ENCODE measurements around the gene SIDT1.
A peak's percentile ranks its signal among the peaks of the same experiment; 100 is the strongest.

The SIDT1 gene

DNA sequence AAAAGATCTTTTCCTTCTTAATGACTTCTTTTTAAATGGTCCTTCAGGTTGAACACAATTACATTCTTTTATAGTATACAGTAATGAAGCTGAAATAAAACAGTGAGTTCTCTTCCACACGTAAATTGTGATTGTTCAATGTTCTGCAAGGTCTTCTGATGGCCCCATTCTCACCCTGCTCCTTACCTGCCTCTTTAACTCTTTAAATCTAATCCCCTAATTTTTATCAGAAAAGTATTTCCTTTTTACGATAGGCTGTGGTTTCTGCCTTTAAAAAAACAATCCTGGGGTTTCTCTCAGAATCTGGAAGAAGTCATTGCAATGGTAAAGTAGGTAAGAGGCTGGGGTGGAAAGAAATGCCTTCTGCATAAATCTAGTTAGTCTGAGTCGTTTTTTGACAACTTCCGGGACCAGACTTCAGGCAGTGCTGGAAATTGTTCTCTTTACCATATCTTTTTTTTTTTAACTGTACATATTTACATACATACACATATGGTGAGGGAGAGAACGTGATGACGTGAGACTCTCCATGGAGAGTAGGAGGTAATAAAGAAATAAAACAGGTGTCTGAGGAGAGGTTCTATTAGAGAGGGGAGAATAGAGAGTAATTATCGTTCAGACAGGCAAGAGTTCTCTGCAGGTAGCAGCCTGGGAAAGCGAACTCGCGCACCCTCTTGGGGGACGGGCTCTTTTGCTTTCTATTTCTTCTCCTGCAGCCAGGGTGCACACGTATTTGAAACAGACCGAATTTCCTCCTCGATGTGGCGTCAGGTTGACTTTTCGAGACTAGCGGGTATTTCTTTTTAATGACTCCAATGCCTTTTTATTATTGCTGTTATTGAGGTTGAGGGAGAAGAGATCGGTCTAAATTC lies at the start of gene SIDT1:
Gene SIDT1 (plus strand): TSS at position 730 of the 872 bp plus-strand sequence. CDS start 467 bp downstream, outside the sequence.
- peak; percentile 52 for DNase-seq

DNA sequence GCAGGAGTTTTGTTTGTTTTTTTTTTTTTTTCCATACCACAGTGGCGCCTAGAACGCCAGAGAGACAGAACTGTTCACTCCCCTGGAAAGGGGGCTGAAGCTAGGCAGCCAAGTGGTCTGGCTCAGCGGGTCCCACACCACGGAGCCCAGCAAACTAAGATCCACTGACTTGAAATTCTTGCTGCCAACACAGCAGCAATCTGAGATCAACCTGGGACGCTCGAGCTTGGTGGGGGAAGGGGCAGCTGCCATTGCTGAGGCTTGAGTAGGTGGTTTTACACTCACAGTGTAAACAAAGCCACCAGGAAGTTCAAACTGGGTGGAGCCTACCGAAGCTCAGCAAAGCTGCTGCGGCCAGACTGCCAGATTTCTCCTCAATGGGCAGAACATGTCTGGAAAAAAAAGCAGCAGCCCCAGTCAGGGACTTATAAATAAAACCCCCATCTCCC lies 47.2 kb upstream of the SIDT1 start:
- DNase-seq: peak; percentile 85

GRCh38 chr3:113495035-113495434 lies 37.3 kb upstream of the SIDT1 start:
- DNase-seq: peak; percentile 51

GRCh38 chr3:113496924-113497323 lies 35.4 kb upstream of the SIDT1 start:
- DNase-seq: no peak

DNA sequence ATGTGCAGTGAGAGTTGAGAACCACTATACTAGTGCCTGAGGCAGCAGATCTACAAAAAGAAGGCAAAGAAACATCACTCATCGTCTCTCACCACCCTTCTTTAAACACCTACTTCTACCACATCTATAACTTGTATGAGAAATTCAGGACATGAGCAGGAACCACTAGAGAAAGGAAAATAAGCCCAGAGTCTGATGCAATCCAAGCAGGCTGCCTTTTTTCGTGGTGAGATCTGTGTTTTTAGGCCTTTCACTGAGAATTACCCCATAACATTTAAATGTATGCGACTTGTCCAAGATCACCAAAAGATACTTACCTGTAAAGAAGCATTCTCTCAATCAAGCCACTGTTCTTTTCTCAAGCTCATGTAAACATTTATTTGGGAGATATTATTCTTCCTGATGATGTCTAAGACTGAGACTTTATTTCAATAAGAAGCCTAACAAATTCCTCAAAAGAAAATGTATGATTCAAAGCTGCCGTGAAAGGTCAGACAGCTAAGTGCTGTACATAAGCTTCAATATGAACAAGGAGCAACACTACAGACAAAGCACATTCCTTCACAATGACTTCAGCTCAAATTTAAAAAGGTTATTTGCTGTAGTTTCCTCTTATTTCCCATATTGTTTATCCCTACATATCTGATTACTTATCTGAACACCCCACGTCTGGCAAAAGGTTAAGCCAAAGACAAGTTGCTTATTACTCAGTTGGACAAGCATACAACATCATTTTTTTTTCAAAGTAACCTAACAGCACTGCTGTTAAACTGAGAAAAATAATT lies 33.9 kb upstream of the SIDT1 start:
- DNase-seq: no peak

GRCh38 chr3:113499081-113499480 lies 33.3 kb upstream of the SIDT1 start:
- DNase-seq: no peak

- no peak for DNase-seq
These were observed 30.8 kb upstream of the SIDT1 start for GRCh38 chr3:113501597-113501996.

DNA sequence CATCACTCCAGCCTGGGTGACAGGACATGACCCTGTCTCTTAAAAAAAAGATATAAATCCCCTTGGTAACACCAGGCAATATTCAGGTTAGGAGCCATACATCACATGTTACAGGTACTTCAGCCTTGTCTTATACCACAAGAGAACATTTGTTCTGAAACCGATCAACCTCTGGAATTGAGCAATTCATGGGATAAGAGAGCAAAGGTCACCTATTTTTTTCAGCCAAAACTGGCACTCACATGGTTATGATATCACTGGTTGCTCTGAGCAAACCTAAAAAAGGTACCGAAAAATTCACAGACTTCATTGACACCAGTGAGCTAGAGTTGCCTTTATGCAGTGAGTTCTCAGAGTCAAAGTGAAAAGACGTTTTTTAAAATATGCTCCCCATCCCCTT lies 26.5 kb upstream of the SIDT1 start:
- no peak for DNase-seq

- no peak for DNase-seq
These were observed 24.8 kb upstream of the SIDT1 start for GRCh38 chr3:113507501-113508067.

DNA sequence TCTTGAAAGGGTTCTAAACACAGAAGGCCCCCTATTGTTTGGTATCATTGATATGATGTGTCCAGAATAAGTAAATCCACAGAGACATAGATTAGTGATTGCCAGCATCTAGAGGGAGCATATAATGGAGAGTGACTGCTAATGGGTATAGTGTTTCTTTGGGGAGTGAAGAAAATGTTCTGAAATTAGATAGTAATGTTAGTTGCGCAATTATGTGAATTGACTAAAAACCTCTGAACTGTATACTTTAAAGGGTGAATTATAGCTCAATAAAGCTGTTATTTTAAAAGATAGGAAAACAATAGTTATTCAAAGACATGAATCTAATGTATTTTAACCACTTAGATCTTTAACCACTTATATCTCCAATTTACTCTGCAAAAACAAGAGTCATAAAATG lies 23.4 kb upstream of the SIDT1 start:
- DNase-seq: no peak

DNA sequence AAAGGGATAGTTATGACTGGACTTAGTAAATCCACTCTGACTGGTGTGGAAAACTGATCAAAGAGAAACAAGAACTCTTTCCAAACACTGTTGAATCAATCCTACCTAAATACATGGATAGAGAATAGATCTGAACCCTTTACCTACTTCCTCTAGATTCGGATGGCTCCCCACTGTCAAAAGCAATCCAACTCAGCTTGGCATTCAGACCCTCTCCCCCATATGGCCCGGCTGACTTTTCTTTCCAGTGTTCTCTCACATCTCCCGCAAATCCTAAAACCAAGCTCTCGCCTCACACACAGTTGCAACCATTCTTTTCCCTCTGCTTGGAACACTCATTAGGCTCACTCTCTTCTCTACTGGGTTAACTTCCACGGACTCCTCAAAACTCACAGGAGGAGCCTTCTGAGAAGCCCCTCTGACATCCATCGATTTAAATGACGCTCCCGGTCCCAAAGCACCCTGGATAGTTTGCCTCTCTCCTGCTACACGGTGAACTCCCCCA lies 18.0 kb upstream of the SIDT1 start:
- no peak for DNase-seq

DNA sequence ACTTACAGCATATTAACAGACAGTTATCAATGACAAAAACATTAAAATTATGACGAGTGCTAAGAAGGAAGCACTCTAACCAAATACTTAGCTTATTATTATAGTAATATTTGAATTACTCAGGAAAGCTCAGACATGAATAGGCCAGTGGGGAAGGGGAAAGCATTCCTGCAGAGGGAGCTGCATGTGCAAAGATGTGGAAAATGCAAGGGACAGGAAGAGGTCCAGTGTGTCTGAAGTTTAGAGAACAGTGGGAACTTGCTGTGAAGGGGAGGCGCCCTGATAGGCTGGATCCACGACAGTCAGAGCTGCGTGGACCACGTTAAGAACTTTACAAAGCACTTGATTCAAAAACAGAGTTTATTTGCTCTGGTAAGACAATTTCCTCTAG lies 16.2 kb upstream of the SIDT1 start:
- DNase-seq: peak; percentile 50

GRCh38 chr3:113521981-113522380 lies 10.4 kb upstream of the SIDT1 start:
- DNase-seq: no peak

DNA sequence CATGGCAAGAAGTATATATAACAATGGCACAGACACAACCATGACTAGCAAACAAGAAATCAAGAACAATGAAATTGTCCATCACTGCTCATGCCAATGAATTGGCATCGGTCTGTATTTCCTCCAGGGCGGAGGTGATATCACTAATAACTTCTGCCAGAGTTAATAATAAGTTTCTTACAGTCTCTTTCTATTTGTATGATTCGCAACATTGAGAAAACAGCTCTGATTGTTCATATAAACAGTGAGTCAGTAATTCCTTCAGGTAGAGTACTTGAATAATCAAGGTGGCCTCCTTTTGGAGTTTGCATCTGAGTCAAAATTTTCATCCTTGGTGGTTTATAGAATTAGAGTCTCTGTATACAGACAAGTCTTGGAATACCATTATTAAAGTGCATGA lies 9.1 kb upstream of the SIDT1 start:
- no peak for DNase-seq

DNA sequence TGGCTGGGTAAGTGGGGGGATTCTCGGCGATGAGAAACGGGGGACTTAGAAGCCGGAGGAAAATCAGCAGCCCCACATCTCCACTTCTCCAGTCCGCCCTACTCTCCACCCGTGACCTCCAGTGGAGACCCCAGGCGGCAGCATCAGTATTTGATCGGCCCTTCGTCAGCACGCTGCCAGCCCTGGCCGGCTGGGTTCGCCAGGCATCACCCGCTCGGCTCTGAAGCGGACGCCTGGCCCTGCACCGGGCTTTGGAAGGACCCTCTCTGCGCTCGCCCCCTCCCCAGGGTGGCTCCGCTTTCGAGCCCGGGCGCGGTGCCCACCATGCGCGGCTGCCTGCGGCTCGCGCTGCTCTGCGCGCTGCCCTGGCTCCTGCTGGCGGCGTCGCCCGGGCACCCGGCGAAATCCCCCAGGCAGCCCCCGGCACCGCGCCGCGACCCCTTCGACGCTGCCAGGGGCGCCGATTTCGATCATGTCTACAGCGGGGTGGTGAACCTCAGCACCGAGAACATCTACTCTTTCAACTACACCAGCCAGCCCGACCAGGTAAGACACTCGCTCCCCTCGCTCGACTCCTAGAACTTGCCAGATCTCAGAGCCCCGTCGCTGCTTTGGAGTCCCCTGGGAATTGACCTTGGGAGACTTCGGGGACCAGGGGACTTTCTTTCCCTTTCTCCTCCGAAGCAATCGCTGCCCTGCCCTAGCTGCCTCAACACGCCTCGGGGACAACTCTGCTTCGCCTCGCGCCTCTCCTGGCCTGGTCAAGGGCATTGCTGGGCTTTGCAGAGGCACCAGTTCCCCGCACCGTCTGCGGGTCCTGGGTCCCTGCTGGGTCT lies 561 bp downstream of the SIDT1 start:
- peak; percentile 39 for DNase-seq

DNA sequence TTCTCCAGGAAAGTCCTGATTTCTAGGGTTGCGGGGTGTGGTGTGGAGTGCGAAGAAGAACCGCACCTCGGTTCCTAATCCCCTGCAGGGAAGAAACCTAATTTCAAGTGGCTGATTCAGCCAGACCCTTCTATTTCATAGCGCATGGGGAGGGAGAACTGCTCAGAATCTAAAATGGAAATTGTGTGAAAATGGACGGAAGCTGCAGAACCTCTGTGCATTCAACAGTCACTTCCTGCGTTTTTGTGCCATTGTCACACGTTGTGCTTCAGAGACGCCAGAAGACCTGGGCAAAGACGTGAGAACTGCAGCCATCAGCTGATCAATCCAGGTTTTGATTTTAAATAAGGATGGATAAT lies 1.2 kb downstream of the SIDT1 start:
- DNase-seq: no peak

- no peak for DNase-seq
These were observed 2.0 kb downstream of the SIDT1 start for GRCh38 chr3:113534365-113534764.

- peak; percentile 8 for DNase-seq
These were observed 3.5 kb downstream of the SIDT1 start for GRCh38 chr3:113535898-113536297.

- DNase-seq: peak; percentile 25
These were observed 4.3 kb downstream of the SIDT1 start for GRCh38 chr3:113536627-113537101.

DNA sequence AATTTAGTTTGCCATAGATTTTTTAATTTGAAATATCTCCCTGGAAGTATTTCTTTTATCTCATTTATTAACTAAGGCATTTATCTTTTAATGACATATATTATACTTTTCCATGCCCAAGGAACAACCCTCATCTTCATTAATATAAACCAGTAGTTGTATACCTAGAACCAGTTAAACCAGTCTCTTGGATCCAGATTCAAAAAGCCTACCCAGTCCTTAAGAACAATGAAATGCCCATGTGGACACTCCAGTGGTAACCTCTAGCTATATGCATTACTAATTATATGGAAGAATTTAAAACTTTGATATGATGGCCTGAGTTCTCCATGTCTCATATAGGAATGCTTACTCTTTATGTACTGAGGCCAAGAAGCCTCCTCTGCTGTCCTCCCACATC lies 4.8 kb downstream of the SIDT1 start:
- peak; percentile 42 for DNase-seq

GRCh38 chr3:113541519-113541918 lies 9.2 kb downstream of the SIDT1 start:
- peak; percentile 3 for DNase-seq

DNA sequence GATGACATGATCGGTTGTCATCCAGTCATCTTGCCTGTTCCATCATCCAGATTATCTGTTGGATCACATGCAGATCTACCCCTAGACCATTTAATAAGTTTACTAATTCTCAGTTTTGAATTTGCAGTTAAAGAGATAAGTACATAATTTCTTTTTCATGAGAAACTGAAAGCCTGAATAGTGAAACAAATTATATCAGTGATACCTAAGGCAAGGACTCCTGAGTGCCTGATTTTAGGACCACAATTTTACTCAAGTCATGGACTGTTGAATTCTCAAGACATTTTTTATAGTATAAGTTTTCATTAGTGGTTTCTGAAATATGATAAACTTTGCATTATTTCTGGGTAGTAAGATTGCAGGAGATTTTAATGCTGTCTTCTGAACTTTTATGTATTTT lies 13.2 kb downstream of the SIDT1 start:
- no peak for DNase-seq

Data from DMS53 (cell line).